K562 (cell line): ENCODE results near the gene DHRS13. TPM values are rescaled to one million over a fixed set of nuclear protein-coding genes. Genes with fewer than 3 reads are reported as not detected.

ENCODE experiments used
- ELF1 ChIP-seq: fragments of 200-800 bp; sonication (Bioruptor generic); IDR thresholded peaks from 2 replicates; pipeline ENCODE4 v1.6.1; 2016; ENCODE audit warnings: missing genetic modification characterization, missing compliant biosample characterization
- ELF2 ChIP-seq: fragments of 250-450 bp; sonication (Bioruptor Pico); IDR thresholded peaks from 2 replicates; pipeline ENCODE4 v1.5.0; 2021; ENCODE audit warnings: mild to moderate bottlenecking
- FOXA3 ChIP-seq, 2 experiments: fragments of 450-650 bp in 1 of 2; sonication (generic) in 1 of 2; formaldehyde crosslinking; IDR thresholded peaks in 1 of 2; conservative IDR thresholded peaks in 1 of 2; 2 replicates each; pipeline versions ENCODE4 v1.4.0 to v1.8.0; 2020 to 2022; ENCODE audit warnings: mild to moderate bottlenecking in 2 of 2, missing genetic modification reagents in 1 of 2
- GABPB1 ChIP-seq: sonication (generic); formaldehyde crosslinking; IDR thresholded peaks from 2 replicates; pipeline ENCODE4 v1.8.0; 2022; ENCODE audit warnings: mild to moderate bottlenecking, missing genetic modification reagents
- ILK ChIP-seq: fragments of 450-650 bp; IDR thresholded peaks from 2 replicates; pipeline ENCODE4 v1.6.1; 2016; ENCODE audit warnings: missing genetic modification characterization, low read depth, mild to moderate bottlenecking, missing compliant biosample characterization, moderate library complexity, borderline replicate concordance
- KHSRP ChIP-seq: fragments of 450-650 bp; IDR thresholded peaks from 2 replicates; pipeline ENCODE4 v1.6.1; 2017
- POLR2AphosphoS2 ChIP-seq: IDR thresholded peaks from 2 replicates; pipeline ENCODE4 v1.6.1; 2012; ENCODE audit warnings: low read length, improper control_type of control experiment
- PTTG1 ChIP-seq: fragments of 450-650 bp; IDR thresholded peaks from 2 replicates; pipeline ENCODE4 v1.6.1; 2016; ENCODE audit warnings: low read depth, mild to moderate bottlenecking, missing genetic modification characterization, missing compliant biosample characterization
- SAFB2 ChIP-seq: fragments of 200-400 bp; formaldehyde crosslinking; IDR thresholded peaks from 2 replicates; pipeline ENCODE4 v1.6.1; 2018; ENCODE audit warnings: borderline replicate concordance, low read length, low read depth, moderate library complexity; ENCODE audit not compliant: severe bottlenecking
- SMAD1 ChIP-seq: fragments of 150-350 bp; IDR thresholded peaks from 2 replicates; pipeline ENCODE4 v1.6.1; 2014; ENCODE audit warnings: low read length, low read depth; ENCODE audit not compliant: partially characterized antibody
- SMAD4 ChIP-seq: fragments of 250-450 bp; sonication (Bioruptor Pico); conservative IDR thresholded peaks from 2 replicates; pipeline ENCODE4 v1.8.0; 2021; ENCODE audit warnings: inconsistent platforms, mild to moderate bottlenecking, moderate library complexity
- SREBF2 ChIP-seq: sonication (generic); formaldehyde crosslinking; IDR thresholded peaks from 2 replicates; pipeline ENCODE4 v1.4.0; 2020; ENCODE audit warnings: mild to moderate bottlenecking, missing genetic modification reagents
- TEAD2 ChIP-seq: fragments of 450-650 bp; IDR thresholded peaks from 2 replicates; pipeline ENCODE4 v1.6.1; 2016; ENCODE audit warnings: missing genetic modification characterization, control low read depth, missing compliant biosample characterization
- THRAP3 ChIP-seq: fragments of 450-650 bp; IDR thresholded peaks from 2 replicates; pipeline ENCODE4 v1.6.1; 2016; ENCODE audit warnings: mild to moderate bottlenecking, inconsistent platforms, borderline replicate concordance
- ZC3H8 ChIP-seq: fragments of 450-650 bp; IDR thresholded peaks from 2 replicates; pipeline ENCODE4 v1.6.1; 2017
- ZFP30 ChIP-seq: fragments of 250-450 bp; sonication (Bioruptor Pico); IDR thresholded peaks from 2 replicates; pipeline ENCODE4 v1.8.0; 2022; ENCODE audit warnings: moderate library complexity, mild to moderate bottlenecking, inconsistent platforms, borderline replicate concordance
- ZKSCAN1 ChIP-seq: fragments of 150-350 bp; IDR thresholded peaks from 2 replicates; pipeline ENCODE4 v1.6.1; 2016; ENCODE audit warnings: low read depth, low read length
- ZNF121 ChIP-seq: sonication (generic); formaldehyde crosslinking; conservative IDR thresholded peaks from 2 replicates; pipeline ENCODE4 v1.8.0; 2022; ENCODE audit warnings: missing genetic modification reagents
- ZNF436 ChIP-seq: fragments of 250-450, 450-650 bp; sonication (Bioruptor Pico); formaldehyde crosslinking; IDR thresholded peaks from 2 replicates; pipeline ENCODE4 v1.7.0; 2020; ENCODE audit warnings: mild to moderate bottlenecking
- ZNF717 ChIP-seq: fragments of 250-450 bp; sonication (Bioruptor Pico); IDR thresholded peaks from 2 replicates; pipeline ENCODE4 v1.5.0; 2021
- polyA plus RNA-seq, 8 experiments: library from polyadenylated mRNA; depleted of rRNA in 4 of 8; stranded (reverse) in 5 of 8; unstranded in 3 of 8; fragments of >200 nt; fragmentation: Nextera tagmentation in 2 of 8; fragmentation: Illumina TruSeq in 1 of 8; extraction: Ambion mirVana in 2 of 8; extraction: Trizol in 1 of 8; gene quantifications; 2 replicates each; pipeline versions ENCODE4 v1.2.1 to v1.2.3, GENCODE V29; 2011 to 2014; ENCODE audit warnings: inconsistent platforms in 1 of 8, missing spikeins in 1 of 8
- total RNA-seq, 7 experiments: library from RNA; depleted of rRNA in 6 of 7; stranded (reverse); fragments of >200 nt in 6 of 7; fragmentation: Illumina TruSeq in 2 of 7; extraction: Trizol in 2 of 7; gene quantifications; 2 replicates each; pipeline versions ENCODE4 v1.2.1 to v1.2.3, GENCODE V29; 2011 to 2021; ENCODE audit warnings: low replicate concordance in 1 of 7
- TF ChIP-seq, protein P1 (sequence below), 2 experiments: fragments of 450-650 bp in 1 of 2; sonication (generic) in 1 of 2; formaldehyde crosslinking; conservative IDR thresholded peaks; 2 replicates each; pipeline versions ENCODE4 v1.4.0 to v1.8.1; 2020 to 2022; ENCODE audit warnings: mild to moderate bottlenecking in 1 of 2, missing genetic modification reagents in 1 of 2
- TF ChIP-seq, protein P2 (sequence below): fragments of 450-650 bp; formaldehyde crosslinking; IDR thresholded peaks from 2 replicates; pipeline ENCODE4 v1.4.0; 2020; ENCODE audit warnings: mild to moderate bottlenecking
- TF ChIP-seq, protein P3 (sequence below): fragments of 450-650 bp; IDR thresholded peaks from 2 replicates; pipeline ENCODE4 v1.6.1; 2018; ENCODE audit not compliant: partially characterized antibody

The DHRS13 gene
- total and polyA plus RNA-seq, 9 of the 15 experiments (the other 6 are each of a cell fraction or from before 2014, with no cell fraction given) = 0.32 to 52.3 (median 34.3) TPM; not detected in 1

DNA sequence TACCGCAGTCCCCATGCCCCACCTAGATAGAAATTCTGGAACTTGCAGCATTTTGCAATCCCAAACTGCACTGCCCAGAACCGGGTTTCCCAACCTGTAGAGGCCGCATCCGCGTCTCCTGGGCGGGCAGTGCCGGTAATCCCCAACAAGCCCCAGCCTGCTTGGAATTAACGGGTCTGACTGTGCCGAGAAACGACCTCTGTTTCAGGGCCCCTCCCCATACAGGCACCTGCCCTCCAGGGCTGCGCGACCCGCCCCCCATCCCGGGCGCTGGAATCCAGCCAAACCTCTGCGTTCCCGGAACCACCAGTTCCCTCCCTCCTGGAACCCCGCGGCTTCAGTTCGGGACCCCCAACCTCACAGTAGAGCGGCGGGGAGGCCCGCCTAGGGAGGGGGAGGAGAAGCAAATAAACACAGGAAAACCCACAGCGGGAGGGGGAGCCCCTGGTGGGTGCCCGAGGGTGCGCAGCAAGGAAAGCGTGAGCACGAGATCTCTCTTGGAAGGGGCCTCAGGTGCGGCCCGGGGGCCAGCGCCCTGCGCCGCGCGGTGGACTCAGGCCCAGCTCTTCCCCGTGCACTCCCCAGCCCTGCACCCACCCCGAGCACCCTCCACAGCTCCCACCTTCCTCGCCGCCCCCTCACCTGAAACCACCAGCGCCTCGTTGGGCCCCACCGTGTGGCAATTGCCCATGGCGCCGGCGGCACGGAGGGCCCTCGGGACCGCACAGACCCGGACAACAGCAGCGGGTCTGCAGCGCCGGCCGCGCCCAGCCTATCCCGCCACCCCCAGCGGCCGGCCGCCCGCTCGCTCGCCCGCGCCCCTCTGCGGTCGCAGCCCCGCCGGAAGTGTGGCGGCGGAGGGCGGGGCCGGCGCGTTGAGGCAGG lies 5.8 kb downstream of the DHRS13 start, which contains the start of gene FLOT2 (continued):
- TF ChIP-seq, protein P1, sequence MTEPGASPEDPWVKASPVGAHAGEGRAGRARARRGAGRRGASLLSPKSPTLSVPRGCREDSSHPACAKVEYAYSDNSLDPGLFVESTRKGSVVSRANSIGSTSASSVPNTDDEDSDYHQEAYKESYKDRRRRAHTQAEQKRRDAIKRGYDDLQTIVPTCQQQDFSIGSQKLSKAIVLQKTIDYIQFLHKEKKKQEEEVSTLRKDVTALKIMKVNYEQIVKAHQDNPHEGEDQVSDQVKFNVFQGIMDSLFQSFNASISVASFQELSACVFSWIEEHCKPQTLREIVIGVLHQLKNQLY (CRISPR knock-in tag; conservative IDR thresholded peaks at IDR 0.05) = peak in 1 of 2 experiments; percentile 28; a peak in 1 of 4 replicates
- TF ChIP-seq ZNF717 (CRISPR knock-in tag) = 0 out of 2 replicates have a peak, but pooled peaks have one; percentile 54
- peak; percentile 92; the same call in 1 of the 2 replicates for TF ChIP-seq SREBF2 (CRISPR knock-in tag)
- TF ChIP-seq FOXA3 (CRISPR knock-in tag; conservative IDR thresholded peaks at IDR 0.05 in 1 of 2, IDR thresholded peaks at IDR 0.05 in 1 of 2) = no peak
- TF ChIP-seq ZFP30 = no peak
- no peak for TF ChIP-seq PTTG1 (tag)
- TF ChIP-seq ELF2 (CRISPR knock-in tag) = peak; percentile 74; the same call in 1 of the 2 replicates
- no peak for TF ChIP-seq GABPB1 (CRISPR knock-in tag)
- TF ChIP-seq, protein P2, sequence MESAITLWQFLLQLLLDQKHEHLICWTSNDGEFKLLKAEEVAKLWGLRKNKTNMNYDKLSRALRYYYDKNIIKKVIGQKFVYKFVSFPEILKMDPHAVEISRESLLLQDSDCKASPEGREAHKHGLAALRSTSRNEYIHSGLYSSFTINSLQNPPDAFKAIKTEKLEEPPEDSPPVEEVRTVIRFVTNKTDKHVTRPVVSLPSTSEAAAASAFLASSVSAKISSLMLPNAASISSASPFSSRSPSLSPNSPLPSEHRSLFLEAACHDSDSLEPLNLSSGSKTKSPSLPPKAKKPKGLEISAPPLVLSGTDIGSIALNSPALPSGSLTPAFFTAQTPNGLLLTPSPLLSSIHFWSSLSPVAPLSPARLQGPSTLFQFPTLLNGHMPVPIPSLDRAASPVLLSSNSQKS = no peak
- TF ChIP-seq SMAD1 = peak; percentile 76
- no peak for TF ChIP-seq SAFB2
- no peak for TF ChIP-seq ZC3H8
- no peak for TF ChIP-seq ILK (tag)
- peak; percentile 43 for TF ChIP-seq ELF1
- TF ChIP-seq, protein P3, sequence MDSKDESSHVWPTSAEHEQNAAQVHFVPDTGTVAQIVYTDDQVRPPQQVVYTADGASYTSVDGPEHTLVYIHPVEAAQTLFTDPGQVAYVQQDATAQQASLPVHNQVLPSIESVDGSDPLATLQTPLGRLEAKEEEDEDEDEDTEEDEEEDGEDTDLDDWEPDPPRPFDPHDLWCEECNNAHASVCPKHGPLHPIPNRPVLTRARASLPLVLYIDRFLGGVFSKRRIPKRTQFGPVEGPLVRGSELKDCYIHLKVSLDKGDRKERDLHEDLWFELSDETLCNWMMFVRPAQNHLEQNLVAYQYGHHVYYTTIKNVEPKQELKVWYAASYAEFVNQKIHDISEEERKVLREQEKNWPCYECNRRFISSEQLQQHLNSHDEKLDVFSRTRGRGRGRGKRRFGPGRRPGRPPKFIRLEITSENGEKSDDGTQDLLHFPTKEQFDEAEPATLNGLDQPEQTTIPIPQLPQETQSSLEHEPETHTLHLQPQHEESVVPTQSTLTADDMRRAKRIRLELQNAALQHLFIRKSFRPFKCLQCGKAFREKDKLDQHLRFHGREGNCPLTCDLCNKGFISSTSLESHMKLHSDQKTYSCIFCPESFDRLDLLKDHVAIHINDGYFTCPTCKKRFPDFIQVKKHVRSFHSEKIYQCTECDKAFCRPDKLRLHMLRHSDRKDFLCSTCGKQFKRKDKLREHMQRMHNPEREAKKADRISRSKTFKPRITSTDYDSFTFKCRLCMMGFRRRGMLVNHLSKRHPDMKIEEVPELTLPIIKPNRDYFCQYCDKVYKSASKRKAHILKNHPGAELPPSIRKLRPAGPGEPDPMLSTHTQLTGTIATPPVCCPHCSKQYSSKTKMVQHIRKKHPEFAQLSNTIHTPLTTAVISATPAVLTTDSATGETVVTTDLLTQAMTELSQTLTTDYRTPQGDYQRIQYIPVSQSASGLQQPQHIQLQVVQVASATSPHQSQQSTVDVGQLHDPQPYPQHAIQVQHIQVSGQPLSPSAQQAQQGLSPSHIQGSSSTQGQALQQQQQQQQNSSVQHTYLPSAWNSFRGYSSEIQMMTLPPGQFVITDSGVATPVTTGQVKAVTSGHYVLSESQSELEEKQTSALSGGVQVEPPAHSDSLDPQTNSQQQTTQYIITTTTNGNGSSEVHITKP = no peak
- TF ChIP-seq POLR2AphosphoS2 = peak; percentile 72; the same call in 1 of the 2 replicates
- no peak for TF ChIP-seq KHSRP
- no peak for TF ChIP-seq TEAD2 (tag)
- 0 out of 2 replicates have a peak, but pooled peaks have one; percentile 63 for TF ChIP-seq THRAP3
- TF ChIP-seq ZKSCAN1 = peak; percentile 21; the same call in 1 of the 2 replicates
- TF ChIP-seq ZNF121 (CRISPR knock-in tag) = no peak
- peak; percentile 92 for TF ChIP-seq SMAD4
- TF ChIP-seq ZNF436 (CRISPR knock-in tag) = peak; percentile 68; the same call in 1 of the 2 replicates
